HG02943 (cell line): ENCODE measurements around the gene ABCC12.

ENCODE experiments used
- ATAC-seq: cut with Tn5 transposase; IDR thresholded peaks from one replicate; pipeline ENCODE4 v1.9.1; 2021; ENCODE audit warnings: mild to moderate bottlenecking, low read depth, moderate library complexity; ENCODE audit not compliant: unreplicated experiment

ABCC12 gene

GRCh38 chr16:48133455-48134211 is 22.2 kb downstream of the ABCC12 start:
- no peak for ATAC-seq

- ATAC-seq = no peak
Observed at GRCh38 chr16:48132696-48133095, 23.1 kb downstream of the ABCC12 start.

GRCh38 chr16:48131201-48131935 is 24.4 kb downstream of the ABCC12 start:
- ATAC-seq = no peak

- no peak for ATAC-seq
Observed at GRCh38 chr16:48129926-48130325, 25.9 kb downstream of the ABCC12 start.

DNA sequence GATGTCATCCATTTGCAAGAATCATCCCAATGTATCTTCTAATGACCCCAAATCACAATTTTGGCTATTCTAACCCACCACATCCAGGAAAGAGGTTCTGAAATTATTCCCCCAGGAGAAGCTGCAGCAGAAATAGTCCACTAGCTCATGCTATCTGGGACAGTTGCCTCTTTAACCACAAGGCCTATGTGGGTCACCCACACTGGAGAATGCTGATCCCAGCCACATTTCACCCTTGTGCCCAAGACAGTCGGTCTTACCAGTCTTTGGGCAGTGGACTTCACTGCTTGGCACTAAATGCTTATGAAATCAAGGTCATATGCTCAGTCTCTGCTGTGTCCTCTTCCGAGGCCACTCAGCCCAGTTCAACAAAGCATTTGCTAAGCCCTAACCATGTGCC is 27.0 kb downstream of the ABCC12 start:
- no peak for ATAC-seq

DNA sequence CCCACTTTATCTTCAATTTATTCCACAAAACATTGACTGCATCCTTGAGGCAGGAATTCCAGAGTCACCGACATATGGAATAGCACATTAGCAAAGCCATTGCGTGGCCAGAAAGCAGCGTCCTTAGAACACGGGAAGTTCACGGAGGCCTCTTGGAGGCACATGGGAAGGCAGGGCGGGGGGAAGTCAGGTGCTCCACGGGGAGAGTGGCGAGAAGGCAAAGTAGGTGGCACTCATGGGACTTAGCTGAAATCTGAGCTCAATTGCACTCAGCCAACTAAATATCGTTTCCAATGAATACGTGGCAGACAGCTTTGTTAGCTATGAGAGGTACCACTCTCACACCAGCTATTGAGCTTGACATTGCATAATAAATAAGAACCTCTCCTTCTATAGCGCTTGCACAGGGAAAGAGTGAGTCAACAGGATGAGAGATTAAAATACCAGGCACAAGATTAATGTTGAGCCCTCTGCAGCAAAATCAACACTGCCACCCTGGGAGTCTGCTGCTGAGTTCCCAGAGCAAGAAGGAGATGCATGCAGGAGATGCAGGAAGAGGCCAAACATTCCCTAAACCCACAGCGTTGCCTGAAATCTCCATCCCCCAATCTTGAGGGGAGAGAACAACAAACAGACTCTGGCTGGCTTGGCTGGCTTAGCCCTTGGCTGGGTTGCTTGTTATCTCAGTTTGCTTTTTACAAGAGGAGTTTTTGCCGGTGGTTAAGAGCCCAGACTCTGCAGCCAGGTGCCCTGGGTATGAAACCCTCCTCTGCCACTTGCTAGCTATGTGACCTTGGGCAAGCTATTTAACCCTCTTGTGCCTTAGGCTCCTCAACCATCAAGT is 28.8 kb downstream of the ABCC12 start:
- no peak for ATAC-seq

- ATAC-seq = no peak
Observed at GRCh38 chr16:48125888-48126287, 29.9 kb downstream of the ABCC12 start.

GRCh38 chr16:48124266-48124665 is 31.5 kb downstream of the ABCC12 start:
- ATAC-seq = no peak

GRCh38 chr16:48123104-48123788 is 32.5 kb downstream of the ABCC12 start:
- ATAC-seq = no peak

- ATAC-seq = no peak
Observed at GRCh38 chr16:48121276-48121675, 34.5 kb downstream of the ABCC12 start.

DNA sequence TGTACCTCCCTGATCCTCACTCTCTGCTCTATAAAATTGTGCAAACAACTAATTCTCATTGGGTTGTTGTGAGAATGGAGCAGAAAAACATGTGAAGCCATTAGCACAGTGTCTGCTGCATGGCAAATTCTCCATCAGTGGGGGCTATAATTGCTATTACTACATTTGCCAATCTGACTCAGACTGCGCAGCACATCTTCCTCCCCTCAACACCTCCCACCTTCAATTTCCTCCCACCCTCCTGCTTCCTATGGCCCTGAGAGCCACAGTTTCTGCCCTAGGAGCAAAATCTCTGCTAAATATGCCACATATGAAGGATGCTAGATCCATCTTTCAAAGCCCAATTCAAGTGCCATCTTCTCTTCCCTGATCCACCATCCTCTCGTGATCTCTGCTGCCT is 37.0 kb downstream of the ABCC12 start:
- no peak for ATAC-seq

- peak; percentile 83 for ATAC-seq
Observed at GRCh38 chr16:48117217-48118105, 38.3 kb downstream of the ABCC12 start.

- ATAC-seq = no peak
Observed at GRCh38 chr16:48115299-48115698, 40.5 kb downstream of the ABCC12 start.

DNA sequence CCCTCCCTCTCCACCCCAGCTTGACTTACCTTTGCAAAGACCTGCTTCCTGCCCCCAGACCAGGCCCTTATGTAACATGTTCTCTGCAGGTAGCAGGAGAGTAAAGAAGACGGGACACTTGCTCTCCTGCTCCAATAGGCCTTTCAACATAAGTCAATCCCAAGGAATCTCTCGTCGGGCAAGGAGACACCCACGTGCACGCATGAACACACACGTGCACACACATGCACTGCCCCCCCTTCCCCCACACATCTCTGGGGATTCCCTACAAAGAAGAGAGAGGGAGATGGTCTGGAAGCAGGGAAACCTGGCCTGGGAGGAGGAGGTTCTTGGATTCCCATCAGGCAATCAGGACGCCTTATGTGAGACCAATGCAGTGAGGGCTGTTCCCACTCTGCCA is 41.4 kb downstream of the ABCC12 start:
- no peak for ATAC-seq

DNA sequence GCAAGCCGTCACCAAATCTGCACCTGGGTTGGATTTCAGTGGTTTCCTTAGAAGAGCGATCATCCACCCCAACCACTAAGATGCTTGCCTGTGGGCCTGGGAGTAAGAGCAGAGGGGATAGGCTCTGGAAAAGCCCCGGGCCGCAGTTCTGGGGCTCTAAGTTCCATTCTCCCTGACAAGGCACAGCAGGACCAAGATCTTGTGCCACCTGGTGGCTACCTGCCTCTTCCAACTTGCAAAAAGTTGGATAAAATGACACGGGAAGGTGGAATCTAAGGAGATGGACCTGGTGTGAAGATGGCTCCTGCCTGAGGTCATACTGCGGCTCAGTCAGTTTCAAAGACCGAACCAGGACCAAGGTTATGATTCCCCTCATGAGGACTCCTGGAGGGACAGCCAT is 42.3 kb downstream of the ABCC12 start:
- ATAC-seq = no peak

- ATAC-seq = no peak
Observed at GRCh38 chr16:48113001-48113400, 42.8 kb downstream of the ABCC12 start.

GRCh38 chr16:48112600-48112999 is 43.2 kb downstream of the ABCC12 start:
- ATAC-seq = no peak

GRCh38 chr16:48110982-48111381 is 44.8 kb downstream of the ABCC12 start:
- no peak for ATAC-seq

DNA sequence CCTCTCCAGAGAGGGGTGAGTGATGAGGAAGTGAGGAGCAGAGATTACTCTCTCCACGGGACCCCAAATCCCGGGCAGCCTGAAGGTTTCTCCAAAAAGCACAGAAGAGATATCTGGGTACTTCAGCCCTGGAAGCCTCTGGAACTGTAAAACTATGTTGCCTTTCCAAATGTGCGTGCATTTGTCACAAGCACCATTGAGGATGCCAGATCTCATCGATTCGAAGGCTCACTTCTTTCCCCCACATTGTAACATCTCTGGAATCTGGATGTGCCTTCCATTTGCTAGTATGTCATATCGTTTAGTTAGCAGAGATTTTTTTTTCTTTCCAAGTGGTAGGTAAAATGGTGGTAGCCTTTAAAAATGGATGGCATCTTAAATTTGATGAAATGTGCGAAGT is 45.8 kb downstream of the ABCC12 start:
- no peak for ATAC-seq

GRCh38 chr16:48109475-48109874 is 46.3 kb downstream of the ABCC12 start:
- no peak for ATAC-seq
